Femur (tissue), 1 donor: ENCODE results near the gene CHST11.

Experiments
- DNase-seq: peaks from one replicate; pipeline ENCODE4 v3.0.0-alpha.2; 2017

CHST11 gene

DNA sequence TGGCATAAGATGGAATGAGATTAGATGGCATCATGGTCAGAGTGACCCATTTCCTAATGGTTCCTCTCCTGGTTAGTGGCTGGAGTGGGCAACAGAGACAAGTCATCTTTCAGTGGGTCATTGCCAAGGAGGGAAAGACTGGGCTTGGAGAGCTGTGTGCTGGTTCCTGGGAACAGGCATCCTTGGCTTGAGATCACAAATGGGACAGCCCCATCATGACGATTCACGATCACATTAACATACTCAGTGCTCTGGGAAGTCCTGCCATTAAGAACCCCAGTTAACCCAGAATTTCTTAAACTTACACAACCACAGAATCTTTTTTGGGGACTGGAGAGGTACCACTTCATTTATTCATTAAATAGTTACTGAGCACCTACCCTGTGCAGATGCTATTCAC lies 27.3 kb downstream of the CHST11 start:
- no peak for DNase-seq

DNA sequence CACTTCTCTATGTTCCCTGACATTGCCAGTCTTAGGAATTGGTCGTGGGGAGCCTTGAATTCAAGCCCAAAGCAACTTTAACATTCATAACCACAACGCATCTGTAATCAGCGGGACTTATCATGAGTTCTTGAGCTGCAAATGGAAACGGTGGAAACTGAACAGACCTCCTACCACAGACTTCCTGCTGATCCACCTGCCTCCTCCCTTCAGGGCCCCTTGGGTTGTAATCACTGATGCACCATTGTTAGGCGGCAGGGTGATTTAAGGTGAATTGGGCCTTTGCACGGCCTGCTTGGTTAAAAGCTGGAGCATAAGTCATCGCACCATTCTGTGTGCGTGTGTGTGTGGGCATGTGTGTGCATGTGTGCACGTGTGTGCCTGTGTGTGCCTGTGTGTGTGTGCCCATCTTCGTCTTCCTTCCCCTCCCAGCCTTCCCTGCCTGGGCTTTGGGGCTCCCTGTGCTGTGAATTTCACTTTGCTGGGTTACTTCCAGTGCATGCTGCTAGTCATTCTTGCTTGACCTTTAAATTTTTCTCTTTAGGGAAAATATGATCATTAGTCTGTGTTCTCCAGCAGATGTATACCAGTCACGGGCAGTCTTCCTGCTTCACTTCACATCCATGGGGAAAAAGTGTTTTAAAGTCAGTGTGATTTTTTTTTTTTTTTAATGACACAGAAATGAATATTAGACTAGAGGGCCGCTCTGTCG lies 29.1 kb downstream of the CHST11 start:
- DNase-seq, result no peak

GRCh38 chr12:104486363-104486750 lies 29.6 kb downstream of the CHST11 start:
- no peak for DNase-seq

DNA sequence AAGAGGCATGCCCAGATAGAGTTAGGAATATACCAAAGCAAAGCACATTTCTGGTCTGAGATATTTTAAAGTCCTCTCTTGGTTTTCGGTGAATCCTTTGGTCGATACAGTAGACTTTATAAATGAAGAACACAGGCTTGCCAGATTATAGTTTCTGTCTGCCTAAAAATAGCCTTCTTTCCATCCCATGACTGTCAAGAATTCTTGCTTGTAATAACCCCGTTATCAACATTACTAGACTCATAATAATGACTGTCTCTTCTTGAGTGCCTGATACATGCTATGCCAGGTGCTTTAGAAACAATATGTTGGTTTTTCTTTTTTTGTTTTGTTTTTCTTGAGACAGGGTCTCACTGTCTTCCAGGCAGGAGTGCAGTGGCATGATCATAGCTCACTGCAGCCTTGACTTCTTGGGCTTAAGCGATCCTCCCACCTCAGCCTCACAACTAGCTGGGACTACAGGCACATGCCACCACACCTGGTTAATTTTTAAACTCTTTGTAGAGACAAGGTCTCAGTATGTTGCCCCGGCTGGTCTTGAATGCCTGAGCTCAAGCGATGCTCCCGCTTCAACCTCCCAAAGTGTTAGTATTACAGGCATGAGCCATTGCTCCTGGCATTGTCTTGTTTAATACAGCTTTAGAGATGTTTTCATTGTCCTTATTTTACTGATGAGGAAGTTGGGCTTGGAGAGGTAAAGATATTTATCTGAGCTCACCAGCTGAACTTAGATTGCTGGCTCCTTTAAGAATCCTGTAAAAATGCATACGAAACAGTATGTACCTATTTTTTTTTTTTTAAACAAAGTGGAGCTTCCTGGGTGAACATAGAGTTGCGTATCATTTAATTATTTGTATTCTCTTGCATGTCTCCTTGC lies 30.4 kb downstream of the CHST11 start:
- DNase-seq, result no peak

GRCh38 chr12:104488374-104488773 lies 31.6 kb downstream of the CHST11 start:
- DNase-seq, result no peak

- no peak for DNase-seq
Measured at GRCh38 chr12:104490186-104490585, 33.4 kb downstream of the CHST11 start.

- DNase-seq, result no peak
Measured at GRCh38 chr12:104490850-104491249, 34.1 kb downstream of the CHST11 start.

GRCh38 chr12:104493496-104493895 lies 36.7 kb downstream of the CHST11 start:
- no peak for DNase-seq

DNA sequence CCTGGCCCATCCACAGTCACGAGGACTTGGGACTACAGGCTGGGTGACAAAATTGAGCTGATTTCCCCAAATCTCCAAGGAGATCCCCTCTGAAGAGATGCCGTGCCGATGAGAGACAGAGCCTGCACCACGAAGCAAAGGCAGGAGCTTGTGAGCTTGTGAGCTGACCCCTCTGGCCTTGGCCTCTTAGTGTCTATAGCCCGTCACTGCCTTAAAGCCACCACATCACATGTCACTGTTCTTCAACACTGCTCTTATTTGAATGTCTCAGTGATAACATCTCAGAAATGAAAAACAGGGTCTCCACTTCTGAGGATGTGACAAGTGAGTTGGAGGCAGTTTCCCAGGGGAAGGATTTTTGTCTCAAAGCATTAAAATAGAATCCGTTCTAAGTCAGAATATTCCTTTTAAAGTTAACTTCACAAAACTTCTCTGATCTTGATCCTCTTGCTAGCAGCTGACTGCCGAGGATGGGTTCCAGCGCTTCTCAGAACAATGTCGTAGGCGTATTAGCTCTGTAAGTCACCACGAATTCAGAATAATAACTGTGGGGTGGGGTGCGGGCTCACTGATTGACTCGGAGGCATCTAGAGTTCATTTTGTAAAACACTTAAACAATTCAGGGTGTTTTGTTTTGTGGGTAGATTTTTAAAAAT lies 37.5 kb downstream of the CHST11 start:
- DNase-seq, result no peak

- DNase-seq, result no peak
Measured at GRCh38 chr12:104494793-104495158, 38.0 kb downstream of the CHST11 start.

DNA sequence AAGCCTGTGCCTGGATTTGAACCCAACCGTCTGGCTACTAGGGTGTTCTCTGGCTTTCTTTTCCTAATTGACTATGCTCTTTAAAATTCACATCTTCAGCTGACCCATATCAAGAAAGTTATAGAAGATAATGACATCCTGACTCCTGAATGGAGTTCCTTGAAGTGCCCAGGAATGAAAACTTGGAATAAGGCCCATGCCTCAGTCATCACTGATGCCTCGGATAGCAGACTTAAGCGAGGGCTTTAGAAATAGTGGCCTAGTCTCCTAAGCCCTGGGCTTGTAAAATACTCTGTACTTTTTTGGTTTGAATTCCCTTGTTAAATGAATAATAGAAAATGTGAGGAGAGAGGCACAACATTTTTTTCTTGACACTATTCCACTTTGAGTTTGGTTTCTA lies 39.0 kb downstream of the CHST11 start:
- DNase-seq, result no peak

DNA sequence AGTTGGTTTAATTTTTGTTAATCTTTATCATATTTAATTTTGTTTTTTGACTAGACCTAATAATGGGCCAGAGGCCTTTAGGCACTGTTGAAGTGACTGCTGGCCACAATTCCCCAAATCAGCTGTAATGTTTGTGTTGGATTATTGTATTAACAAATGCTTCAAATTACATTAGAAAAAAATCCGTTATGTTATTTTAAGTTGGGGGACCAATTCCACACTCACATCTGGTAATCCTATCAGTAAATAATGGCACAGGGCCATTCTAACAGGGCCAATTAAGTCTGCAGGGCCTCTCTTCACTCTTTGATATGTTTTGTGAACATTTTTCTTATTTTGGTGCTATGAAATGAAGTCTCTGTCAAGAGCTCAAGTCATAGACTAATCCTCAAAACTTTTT lies 39.6 kb downstream of the CHST11 start:
- no peak for DNase-seq

DNA sequence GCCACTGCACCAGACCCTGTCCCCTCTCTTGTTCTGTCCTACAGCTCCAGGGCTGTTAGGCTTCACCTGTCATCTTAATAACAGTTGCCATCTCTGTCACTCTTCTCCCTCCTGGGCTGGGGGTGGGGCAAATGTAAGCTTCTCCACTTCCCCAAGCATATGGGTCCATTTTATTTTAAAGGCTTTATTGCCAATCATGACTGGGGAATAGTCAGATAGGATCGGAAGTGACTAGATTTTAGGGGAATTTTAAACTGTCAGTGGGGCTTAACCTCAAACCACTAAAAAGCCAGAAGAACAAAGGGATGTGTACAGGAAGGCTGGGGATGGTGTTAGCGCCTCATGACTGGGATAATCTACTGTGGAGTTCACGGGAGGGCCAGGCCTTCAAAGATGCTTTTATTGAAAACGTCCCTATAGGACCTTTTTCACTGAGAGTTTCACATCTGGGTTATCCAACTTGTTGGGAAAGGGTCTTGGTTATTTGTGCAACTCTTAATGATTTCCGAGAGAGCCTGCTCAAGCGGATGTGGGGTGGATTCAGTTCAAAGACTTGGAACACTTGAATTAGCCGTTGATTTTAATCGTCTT lies 41.6 kb downstream of the CHST11 start:
- DNase-seq, result no peak

DNA sequence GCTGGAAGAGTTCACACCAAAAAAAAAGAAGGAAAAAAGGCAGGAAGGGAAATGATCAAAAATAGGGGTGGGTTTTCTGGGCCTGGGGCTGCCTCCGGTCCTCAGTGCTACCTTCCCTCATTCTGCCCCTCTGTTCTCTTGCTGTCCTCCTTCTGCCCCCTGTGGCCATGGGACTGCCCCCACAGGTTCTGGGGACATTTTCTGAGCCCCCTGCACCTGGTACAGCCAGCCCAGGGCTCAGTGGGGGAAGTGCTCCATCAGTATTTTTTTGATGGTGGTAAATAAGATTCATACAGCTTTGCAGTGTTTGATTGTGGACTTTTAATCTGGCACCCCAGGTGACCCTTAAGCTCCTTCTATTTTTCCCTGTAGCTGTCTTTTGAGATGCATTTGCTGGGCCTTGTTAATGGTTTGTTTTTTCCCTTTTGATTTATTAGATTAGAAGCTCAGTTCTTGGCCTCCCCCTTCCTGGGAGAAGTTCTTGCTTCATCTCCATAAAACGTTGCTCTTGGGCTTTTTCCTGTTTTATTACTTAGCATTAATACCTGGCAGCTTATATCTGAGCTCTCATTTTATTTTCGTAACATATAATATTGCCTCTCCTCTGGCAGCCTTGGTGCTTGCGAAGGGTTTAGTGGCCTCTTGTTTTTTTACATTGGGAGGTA lies 43.1 kb downstream of the CHST11 start:
- no peak for DNase-seq

DNA sequence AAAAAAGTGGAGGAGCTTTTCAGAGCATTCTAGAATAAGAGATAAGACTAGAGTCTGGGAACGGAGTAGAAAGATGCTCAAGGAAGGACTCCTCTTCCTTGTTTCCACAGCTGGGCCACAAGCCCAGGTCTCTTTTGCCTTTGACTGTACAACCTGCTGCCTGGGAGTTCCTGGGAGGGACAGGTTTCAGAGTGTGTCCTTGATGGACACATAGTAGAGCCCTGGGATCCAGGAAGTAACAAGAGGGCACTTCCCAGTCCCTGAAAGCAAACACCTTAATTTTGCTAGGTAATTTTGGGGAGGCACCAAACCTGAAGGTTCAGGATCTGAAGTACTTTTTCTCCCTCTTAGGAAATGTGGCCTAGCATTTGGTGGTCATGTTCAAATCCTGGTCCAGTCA lies 44.4 kb downstream of the CHST11 start:
- DNase-seq, result no peak

DNA sequence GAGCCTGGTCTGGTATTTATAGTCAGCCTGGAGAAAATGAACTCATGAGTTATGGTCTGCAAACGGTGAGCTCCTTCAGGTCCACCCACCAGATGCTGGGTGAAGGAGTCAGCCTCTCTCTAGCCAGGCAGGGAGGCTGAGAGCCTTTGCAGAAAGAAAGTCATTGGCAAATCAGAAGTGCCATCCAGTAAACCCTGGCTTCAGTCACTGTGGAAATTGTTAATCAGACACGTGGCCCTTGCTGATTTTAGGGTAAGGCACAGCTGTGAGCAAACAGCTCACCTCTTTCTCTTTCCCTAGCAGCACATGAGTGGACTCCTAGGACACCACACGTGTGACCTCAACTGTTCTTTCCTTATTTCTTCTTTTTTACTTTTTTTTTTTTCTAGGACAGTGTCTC lies 44.9 kb downstream of the CHST11 start:
- DNase-seq, result no peak

- no peak for DNase-seq
Measured at GRCh38 chr12:104502217-104502616, 45.5 kb downstream of the CHST11 start.

- DNase-seq, result no peak
Measured at GRCh38 chr12:104502638-104503037, 45.9 kb downstream of the CHST11 start.

- DNase-seq, result no peak
Measured at GRCh38 chr12:104503191-104503590, 46.4 kb downstream of the CHST11 start.

GRCh38 chr12:104504146-104504545 lies 47.4 kb downstream of the CHST11 start:
- DNase-seq, result no peak

DNA sequence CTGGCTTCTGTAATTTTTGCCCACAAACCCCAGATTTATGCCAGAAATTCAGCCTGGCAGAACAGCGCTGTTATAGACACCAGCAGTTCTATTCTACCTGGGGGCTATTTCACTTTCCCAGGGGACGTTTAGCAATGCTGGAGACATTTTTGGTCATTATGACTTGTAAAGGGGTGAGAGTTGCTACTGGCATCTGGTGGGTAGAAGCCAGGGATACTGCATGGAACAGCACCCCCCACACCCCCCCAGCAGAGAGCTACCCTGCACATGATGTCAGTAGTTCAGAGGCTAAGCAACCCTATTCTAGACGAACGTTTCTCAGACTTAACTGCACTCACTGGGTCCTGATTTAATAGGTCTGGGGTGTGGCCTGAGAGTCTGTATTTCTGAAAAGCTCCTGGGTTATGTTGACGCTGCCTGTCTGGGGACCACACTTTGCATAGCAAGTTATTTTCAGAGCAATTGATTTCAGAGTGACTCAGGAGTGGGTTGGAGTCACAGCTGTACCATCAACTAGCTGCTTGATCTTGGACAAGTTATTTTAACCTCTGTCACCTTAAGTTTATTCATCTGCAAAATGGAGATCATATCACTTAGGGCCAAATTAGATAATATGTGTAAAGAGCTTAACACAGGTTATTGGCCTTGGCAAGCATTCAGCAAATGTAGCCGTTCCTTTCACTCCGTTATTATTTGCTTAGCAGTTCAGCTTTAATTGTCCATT lies 48.5 kb downstream of the CHST11 start:
- DNase-seq, result no peak
